ENCODE measurements around the gene CRB1.

Gene CRB1

GRCh38 chr1:197268012-197268411 is at the start of gene CRB1:
Gene CRB1, plus strand, starts transcription at chr1:197268252. Its CDS starts 161 bp downstream, at chr1:197268413.
- no peaks in the 10 kb centered on the region for H3K36me3 Mint-ChIP-seq (ENCODE audit: low read depth)
- DNase-seq (ENCODE audit: low spot score), result no peak
- no peak within 1 kb of the TSS for H3K4me3 Mint-ChIP-seq
- no peak within 1 kb of the TSS for H3K27ac Mint-ChIP-seq
- H3K9me3 Mint-ChIP-seq, result no peaks in the 10 kb centered on the region
- peaks cover 4% of the 10 kb centered on the region for H3K27me3 Mint-ChIP-seq (ENCODE audit: low read depth)
- H3K4me1 Mint-ChIP-seq (ENCODE audit: low read depth), result no peaks in the 10 kb centered on the region

GRCh38 chr1:197218857-197219256 is 49.2 kb upstream of the CRB1 start:
- Mint-ChIP-seq H3K4me1 (ENCODE audit: low read depth) (peaks cover 4% of the 10 kb centered on the region), H3K27me3 (ENCODE audit: low read depth) (no peaks in the 10 kb centered on the region), H3K27ac (no peak overlapping the region), H3K9me3 (no peaks in the 10 kb centered on the region), H3K36me3 (ENCODE audit: low read depth) (no peaks in the 10 kb centered on the region), H3K4me3 (no peak overlapping the region)
- no peak for DNase-seq (ENCODE audit: low spot score)

GRCh38 chr1:197222025-197222685 is 45.9 kb upstream of the CRB1 start:
- H3K4me3 Mint-ChIP-seq, result no peak overlapping the region
- no peak for DNase-seq (ENCODE audit: low spot score)
- no peaks in the 10 kb centered on the region for H3K9me3 Mint-ChIP-seq
- no peaks in the 10 kb centered on the region for H3K36me3 Mint-ChIP-seq (ENCODE audit: low read depth)
- peaks cover 4% of the 10 kb centered on the region for H3K4me1 Mint-ChIP-seq (ENCODE audit: low read depth)
- no peak overlapping the region for H3K27ac Mint-ChIP-seq
- no peaks in the 10 kb centered on the region for H3K27me3 Mint-ChIP-seq (ENCODE audit: low read depth)

GRCh38 chr1:197222780-197223179 is 45.3 kb upstream of the CRB1 start:
- DNase-seq (ENCODE audit: low spot score), result no peak
- no peaks in the 10 kb centered on the region for H3K36me3 Mint-ChIP-seq (ENCODE audit: low read depth)
- no peaks in the 10 kb centered on the region for H3K9me3 Mint-ChIP-seq
- H3K4me3 Mint-ChIP-seq, result no peak overlapping the region
- peaks cover 4% of the 10 kb centered on the region for H3K4me1 Mint-ChIP-seq (ENCODE audit: low read depth)
- H3K27ac Mint-ChIP-seq, result no peak overlapping the region
- H3K27me3 Mint-ChIP-seq (ENCODE audit: low read depth), result no peaks in the 10 kb centered on the region

- Mint-ChIP-seq H3K9me3 (no peaks in the 10 kb centered on the region), H3K27ac (no peak overlapping the region), H3K4me1 (ENCODE audit: low read depth) (peaks cover 4% of the 10 kb centered on the region), H3K36me3 (ENCODE audit: low read depth) (no peaks in the 10 kb centered on the region), H3K27me3 (ENCODE audit: low read depth) (no peaks in the 10 kb centered on the region), H3K4me3 (no peak overlapping the region)
- DNase-seq (ENCODE audit: low spot score), result no peak
Observed at GRCh38 chr1:197224160-197224559, 43.9 kb upstream of the CRB1 start.

GRCh38 chr1:197225611-197226010 is 42.4 kb upstream of the CRB1 start:
- no peak for DNase-seq (ENCODE audit: low spot score)
- Mint-ChIP-seq H3K4me1 (ENCODE audit: low read depth) (no peaks in the 10 kb centered on the region), H3K4me3 (no peak overlapping the region), H3K9me3 (no peaks in the 10 kb centered on the region), H3K27ac (no peak overlapping the region), H3K27me3 (ENCODE audit: low read depth) (no peaks in the 10 kb centered on the region), H3K36me3 (ENCODE audit: low read depth) (no peaks in the 10 kb centered on the region)

- Mint-ChIP-seq H3K4me3 (no peak overlapping the region), H3K9me3 (no peaks in the 10 kb centered on the region), H3K27ac (no peak overlapping the region), H3K27me3 (ENCODE audit: low read depth) (no peaks in the 10 kb centered on the region), H3K36me3 (ENCODE audit: low read depth) (no peaks in the 10 kb centered on the region), H3K4me1 (ENCODE audit: low read depth) (no peaks in the 10 kb centered on the region)
- no peak for DNase-seq (ENCODE audit: low spot score)
Observed at GRCh38 chr1:197234581-197234980, 33.5 kb upstream of the CRB1 start.

GRCh38 chr1:197235355-197235754 is 32.7 kb upstream of the CRB1 start:
- DNase-seq (ENCODE audit: low spot score), result no peak
- Mint-ChIP-seq H3K27me3 (ENCODE audit: low read depth) (no peaks in the 10 kb centered on the region), H3K4me3 (no peak overlapping the region), H3K36me3 (ENCODE audit: low read depth) (no peaks in the 10 kb centered on the region), H3K27ac (no peak overlapping the region), H3K9me3 (no peaks in the 10 kb centered on the region), H3K4me1 (ENCODE audit: low read depth) (no peaks in the 10 kb centered on the region)

- Mint-ChIP-seq H3K4me3 (no peak overlapping the region), H3K4me1 (ENCODE audit: low read depth) (no peaks in the 10 kb centered on the region), H3K9me3 (no peaks in the 10 kb centered on the region), H3K36me3 (ENCODE audit: low read depth) (no peaks in the 10 kb centered on the region), H3K27me3 (ENCODE audit: low read depth) (peaks cover 5% of the 10 kb centered on the region), H3K27ac (no peak overlapping the region)
- no peak for DNase-seq (ENCODE audit: low spot score)
Observed at GRCh38 chr1:197247465-197247864, 20.6 kb upstream of the CRB1 start.

GRCh38 chr1:197249324-197249723 is 18.7 kb upstream of the CRB1 start:
- H3K4me3 Mint-ChIP-seq, result no peak overlapping the region
- no peaks in the 10 kb centered on the region for H3K4me1 Mint-ChIP-seq (ENCODE audit: low read depth)
- no peak for DNase-seq (ENCODE audit: low spot score)
- H3K9me3 Mint-ChIP-seq, result no peaks in the 10 kb centered on the region
- H3K27ac Mint-ChIP-seq, result no peak overlapping the region
- H3K36me3 Mint-ChIP-seq (ENCODE audit: low read depth), result no peaks in the 10 kb centered on the region
- H3K27me3 Mint-ChIP-seq (ENCODE audit: low read depth), result no peaks in the 10 kb centered on the region

- Mint-ChIP-seq H3K4me3 (no peak overlapping the region), H3K9me3 (no peaks in the 10 kb centered on the region), H3K36me3 (ENCODE audit: low read depth) (no peaks in the 10 kb centered on the region), H3K4me1 (ENCODE audit: low read depth) (no peaks in the 10 kb centered on the region), H3K27ac (no peak overlapping the region), H3K27me3 (ENCODE audit: low read depth) (no peaks in the 10 kb centered on the region)
- no peak for DNase-seq (ENCODE audit: low spot score)
Observed at GRCh38 chr1:197250616-197251015, 17.4 kb upstream of the CRB1 start.

- no peaks in the 10 kb centered on the region for H3K4me1 Mint-ChIP-seq (ENCODE audit: low read depth)
- H3K4me3 Mint-ChIP-seq, result no peak overlapping the region
- H3K9me3 Mint-ChIP-seq, result no peaks in the 10 kb centered on the region
- no peak for DNase-seq (ENCODE audit: low spot score)
- no peaks in the 10 kb centered on the region for H3K36me3 Mint-ChIP-seq (ENCODE audit: low read depth)
- H3K27ac Mint-ChIP-seq, result no peak overlapping the region
- no peaks in the 10 kb centered on the region for H3K27me3 Mint-ChIP-seq (ENCODE audit: low read depth)
Observed at GRCh38 chr1:197252973-197253372, 15.1 kb upstream of the CRB1 start.

GRCh38 chr1:197254866-197255265 is 13.2 kb upstream of the CRB1 start:
- Mint-ChIP-seq H3K4me1 (ENCODE audit: low read depth) (no peaks in the 10 kb centered on the region), H3K27me3 (ENCODE audit: low read depth) (peaks cover 2% of the 10 kb centered on the region), H3K4me3 (no peak overlapping the region), H3K9me3 (no peaks in the 10 kb centered on the region), H3K27ac (no peak overlapping the region), H3K36me3 (ENCODE audit: low read depth) (no peaks in the 10 kb centered on the region)
- no peak for DNase-seq (ENCODE audit: low spot score)

- no peaks in the 10 kb centered on the region for H3K36me3 Mint-ChIP-seq (ENCODE audit: low read depth)
- H3K9me3 Mint-ChIP-seq, result no peaks in the 10 kb centered on the region
- H3K27ac Mint-ChIP-seq, result no peak overlapping the region
- H3K4me1 Mint-ChIP-seq (ENCODE audit: low read depth), result no peaks in the 10 kb centered on the region
- H3K27me3 Mint-ChIP-seq (ENCODE audit: low read depth), result peaks cover 2% of the 10 kb centered on the region
- no peak for DNase-seq (ENCODE audit: low spot score)
- H3K4me3 Mint-ChIP-seq, result no peak overlapping the region
Observed at GRCh38 chr1:197264936-197265567, 3.0 kb upstream of the CRB1 start.

GRCh38 chr1:197269053-197269452 is 1.0 kb downstream of the CRB1 start:
- H3K9me3 Mint-ChIP-seq, result no peaks in the 10 kb centered on the region
- H3K4me3 Mint-ChIP-seq, result no peak overlapping the region
- no peaks in the 10 kb centered on the region for H3K36me3 Mint-ChIP-seq (ENCODE audit: low read depth)
- no peaks in the 10 kb centered on the region for H3K4me1 Mint-ChIP-seq (ENCODE audit: low read depth)
- no peak overlapping the region for H3K27ac Mint-ChIP-seq
- no peak for DNase-seq (ENCODE audit: low spot score)
- peaks cover 6% of the 10 kb centered on the region for H3K27me3 Mint-ChIP-seq (ENCODE audit: low read depth)

Measured in T-helper 2 cell treated with Interferon-gamma antibody and Interleukin-4, amounts not matched to agents 5 μg/mL and 100 μg/mL, for 36 hours (primary cell).